ENCODE data around the gene AACS. TPM values are rescaled to one million over a fixed set of nuclear protein-coding genes. Genes with fewer than 3 reads are reported as not detected.

Gene AACS
- total RNA-seq, 1 donor from 2014 or later: 32.2 TPM

DNA sequence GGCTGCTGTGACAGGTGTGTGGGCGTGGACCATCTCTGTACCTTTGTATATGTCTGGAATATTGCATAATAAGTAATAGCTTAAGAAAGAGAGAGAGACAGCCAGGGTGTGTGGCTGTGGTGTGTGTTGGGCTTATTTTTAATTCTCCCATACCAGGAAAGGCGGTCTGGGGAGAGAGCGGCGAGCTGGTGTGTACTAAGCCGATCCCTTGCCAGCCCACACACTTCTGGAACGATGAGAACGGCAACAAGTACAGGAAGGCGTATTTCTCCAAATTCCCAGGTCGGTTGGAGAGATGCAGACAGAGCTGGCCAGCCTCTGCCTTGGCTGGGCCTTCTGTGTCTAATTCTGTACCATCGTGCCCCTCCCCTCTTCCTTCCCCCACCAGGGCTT is 63.9 kb downstream of the AACS start:
- Mint-ChIP-seq H3K27ac (ENCODE audit: unreplicated experiment) (no peak overlapping the region), H3K27me3 (ENCODE audit: low read depth) (no peaks in the 10 kb centered on the region), H3K36me3 (ENCODE audit: low read depth) (peaks cover 11% of the 10 kb centered on the region), H3K4me3 (no peak overlapping the region), H3K4me1 (no peaks in the 10 kb centered on the region), H3K9me3 (no peaks in the 10 kb centered on the region)
- TF ChIP-seq, protein P1, sequence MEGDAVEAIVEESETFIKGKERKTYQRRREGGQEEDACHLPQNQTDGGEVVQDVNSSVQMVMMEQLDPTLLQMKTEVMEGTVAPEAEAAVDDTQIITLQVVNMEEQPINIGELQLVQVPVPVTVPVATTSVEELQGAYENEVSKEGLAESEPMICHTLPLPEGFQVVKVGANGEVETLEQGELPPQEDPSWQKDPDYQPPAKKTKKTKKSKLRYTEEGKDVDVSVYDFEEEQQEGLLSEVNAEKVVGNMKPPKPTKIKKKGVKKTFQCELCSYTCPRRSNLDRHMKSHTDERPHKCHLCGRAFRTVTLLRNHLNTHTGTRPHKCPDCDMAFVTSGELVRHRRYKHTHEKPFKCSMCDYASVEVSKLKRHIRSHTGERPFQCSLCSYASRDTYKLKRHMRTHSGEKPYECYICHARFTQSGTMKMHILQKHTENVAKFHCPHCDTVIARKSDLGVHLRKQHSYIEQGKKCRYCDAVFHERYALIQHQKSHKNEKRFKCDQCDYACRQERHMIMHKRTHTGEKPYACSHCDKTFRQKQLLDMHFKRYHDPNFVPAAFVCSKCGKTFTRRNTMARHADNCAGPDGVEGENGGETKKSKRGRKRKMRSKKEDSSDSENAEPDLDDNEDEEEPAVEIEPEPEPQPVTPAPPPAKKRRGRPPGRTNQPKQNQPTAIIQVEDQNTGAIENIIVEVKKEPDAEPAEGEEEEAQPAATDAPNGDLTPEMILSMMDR (conservative IDR thresholded peaks at IDR 0.05): no peak
- DNase-seq (ENCODE audit: low read depth, low spot score): no peak

DNA sequence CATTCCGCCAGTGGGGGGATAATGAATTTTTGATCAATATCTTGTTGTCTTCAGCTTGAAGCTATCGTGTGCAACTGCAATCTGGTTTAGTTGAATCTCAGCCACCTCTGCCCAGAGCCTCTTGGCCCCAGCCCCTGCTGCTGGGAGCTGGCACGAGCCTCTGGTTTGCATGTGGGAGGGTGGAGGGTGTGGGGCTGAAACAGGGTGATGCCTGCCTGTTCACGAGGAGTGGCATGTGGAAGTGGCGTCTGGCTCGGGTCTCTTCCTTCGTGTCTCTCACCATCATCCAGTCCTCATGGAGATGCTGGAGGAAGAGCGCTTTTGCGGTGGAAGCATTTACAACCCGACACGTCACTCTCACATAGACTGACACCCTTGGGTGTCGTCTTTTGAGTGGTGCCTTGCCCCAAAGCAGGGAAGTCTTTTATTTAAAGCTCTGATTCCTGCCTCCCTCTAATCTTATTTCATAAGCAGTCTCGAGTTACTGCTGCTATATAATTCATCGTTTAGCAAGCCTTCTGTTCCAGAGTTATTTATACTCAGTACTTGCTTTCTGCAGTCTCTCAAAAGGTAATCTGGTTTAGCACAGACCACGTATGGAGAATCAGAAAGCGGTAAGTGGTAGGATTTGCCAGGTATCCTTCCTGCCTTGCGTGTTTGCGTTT is 64.5 kb downstream of the AACS start:
- TF ChIP-seq, protein P1 (conservative IDR thresholded peaks at IDR 0.05): no peak
- Mint-ChIP-seq H3K4me3 (no peak overlapping the region), H3K27me3 (ENCODE audit: low read depth) (no peaks in the 10 kb centered on the region), H3K27ac (ENCODE audit: unreplicated experiment) (no peak overlapping the region), H3K4me1 (no peaks in the 10 kb centered on the region), H3K36me3 (ENCODE audit: low read depth) (peaks cover 11% of the 10 kb centered on the region), H3K9me3 (no peaks in the 10 kb centered on the region)
- DNase-seq (ENCODE audit: low read depth, low spot score): no peak

DNA sequence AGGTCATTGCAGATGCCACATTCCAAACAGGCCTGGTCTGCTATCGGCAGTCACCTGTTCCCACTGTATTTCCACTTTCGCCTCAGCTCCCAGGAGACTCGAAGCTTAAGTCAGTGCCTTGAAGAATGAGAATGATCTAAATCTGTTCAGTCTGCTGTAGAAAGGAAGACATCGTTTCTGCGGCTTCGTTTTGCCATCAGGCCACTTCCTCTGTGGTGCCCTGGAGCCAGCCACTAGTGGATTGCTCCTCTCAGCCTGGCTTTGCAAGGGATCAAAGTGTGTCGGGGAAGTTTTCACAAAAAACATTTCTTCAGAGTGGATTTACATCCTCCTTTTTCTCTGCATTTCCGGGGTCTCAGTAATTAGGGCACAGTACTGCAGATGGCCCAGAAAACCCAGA is 66.7 kb downstream of the AACS start:
- H3K36me3 Mint-ChIP-seq (ENCODE audit: low read depth): peaks cover 15% of the 10 kb centered on the region
- peaks cover 4% of the 10 kb centered on the region for H3K4me1 Mint-ChIP-seq
- TF ChIP-seq, protein P1 (conservative IDR thresholded peaks at IDR 0.05): no peak
- no peaks in the 10 kb centered on the region for H3K9me3 Mint-ChIP-seq
- no peak overlapping the region for H3K4me3 Mint-ChIP-seq
- H3K27me3 Mint-ChIP-seq (ENCODE audit: low read depth): no peaks in the 10 kb centered on the region
- no peak for DNase-seq (ENCODE audit: low read depth, low spot score)
- no peak overlapping the region for H3K27ac Mint-ChIP-seq (ENCODE audit: unreplicated experiment)

DNA sequence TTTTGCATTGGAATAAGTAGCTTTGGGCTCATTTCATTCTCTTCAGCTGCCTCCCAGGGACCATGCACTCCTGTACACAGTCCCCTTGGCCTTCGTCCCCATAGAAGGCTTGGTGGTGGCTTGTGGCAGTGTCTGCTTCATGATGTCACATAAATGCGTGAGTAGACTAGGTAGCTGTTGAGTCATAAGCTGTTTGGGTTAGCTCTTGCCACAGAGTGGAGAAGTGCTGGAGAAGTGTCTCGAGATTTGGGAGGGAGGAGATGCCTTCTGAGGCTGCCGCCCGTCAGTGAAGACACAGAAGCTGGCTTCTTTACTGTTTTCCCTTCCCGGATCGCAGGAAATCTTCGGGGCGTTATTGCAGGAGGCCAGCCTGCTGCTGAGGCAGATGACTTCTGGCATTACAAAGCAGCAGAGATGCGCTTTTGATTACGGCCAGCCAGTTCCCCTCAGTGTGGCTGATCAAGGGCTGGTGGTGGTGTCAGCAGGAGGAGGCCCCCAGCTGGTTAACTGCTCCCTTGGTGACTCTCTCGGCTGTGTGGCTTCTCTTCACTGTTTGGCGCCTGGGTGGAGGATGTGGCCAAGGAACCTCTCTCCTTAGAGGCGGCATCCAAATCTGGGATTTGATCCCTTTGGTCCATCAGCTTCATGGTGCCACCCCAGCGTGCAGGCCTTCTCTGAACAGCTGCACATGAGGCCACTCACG is 67.6 kb downstream of the AACS start:
- no peak for DNase-seq (ENCODE audit: low read depth, low spot score)
- Mint-ChIP-seq H3K27me3 (ENCODE audit: low read depth) (no peaks in the 10 kb centered on the region), H3K27ac (ENCODE audit: unreplicated experiment) (peak overlapping the region; percentile 35), H3K36me3 (ENCODE audit: low read depth) (peaks cover 16% of the 10 kb centered on the region), H3K9me3 (no peaks in the 10 kb centered on the region), H3K4me3 (no peak overlapping the region), H3K4me1 (peaks cover 8% of the 10 kb centered on the region)
- TF ChIP-seq, protein P1 (conservative IDR thresholded peaks at IDR 0.05): no peak

DNA sequence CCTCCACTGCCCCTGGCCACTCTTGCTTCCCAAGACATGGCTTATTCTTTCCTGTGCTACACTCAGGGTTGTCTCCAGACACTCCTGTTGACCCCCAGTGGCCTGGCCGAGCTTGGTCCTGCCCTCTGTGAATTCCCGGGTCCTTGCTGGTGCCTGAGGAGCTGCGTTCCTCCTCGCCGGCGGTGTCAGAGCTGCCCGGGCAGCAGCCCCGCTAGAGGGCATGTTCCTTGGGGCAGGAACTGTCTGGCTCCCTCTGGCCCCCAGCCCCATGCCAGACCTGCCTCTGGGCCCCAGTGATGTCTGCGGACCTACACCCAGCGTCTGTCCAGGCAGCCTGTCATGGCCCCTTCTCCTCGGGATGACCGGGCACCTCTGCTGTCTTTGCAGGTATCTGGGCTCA is 68.4 kb downstream of the AACS start:
- peaks cover 13% of the 10 kb centered on the region for H3K4me1 Mint-ChIP-seq
- no peak overlapping the region for H3K4me3 Mint-ChIP-seq
- no peaks in the 10 kb centered on the region for H3K27me3 Mint-ChIP-seq (ENCODE audit: low read depth)

More for the DNA sequence above, 68.4 kb downstream of the AACS start:
- no peak for DNase-seq (ENCODE audit: low read depth, low spot score)
- Mint-ChIP-seq H3K9me3 (no peaks in the 10 kb centered on the region), H3K36me3 (ENCODE audit: low read depth) (peaks cover 20% of the 10 kb centered on the region), H3K27ac (ENCODE audit: unreplicated experiment) (no peak overlapping the region)
- TF ChIP-seq, protein P1 (conservative IDR thresholded peaks at IDR 0.05): no peak

Measured in neural crest cell (in vitro differentiated cells).